Spleen (tissue), 11 donors: ENCODE data around the gene CTXN1. TPM values are rescaled to one million over a fixed set of nuclear protein-coding genes. Genes with fewer than 3 reads are reported as not detected.

Source experiments
- DNase-seq: peaks from one replicate; pipeline ENCODE4 v3.0.0-alpha.2; 2020
- H3K27ac ChIP-seq, 8 donors: fragments of 200-600 bp; sonication (generic) in 7 of 8; 1 replicate in 4 of 8; 2 replicates in 4 of 8; pipeline versions ENCODE4 v1.5.0 to v1.8.0; 2016 to 2021; ENCODE audit warnings: inconsistent platforms in 4 of 8, mild to moderate bottlenecking in 4 of 8, moderate library complexity in 1 of 8
- H3K27me3 ChIP-seq, 7 donors: fragments of 200-600 bp; sonication (generic) in 6 of 7; replicated peaks in 1 of 7; 1 replicate in 4 of 7; 2 replicates in 3 of 7; pipeline versions ENCODE4 v1.5.0 to v1.8.0; 2016 to 2021; ENCODE audit warnings: inconsistent platforms in 3 of 7, mild to moderate bottlenecking in 1 of 7
- H3K36me3 ChIP-seq, 6 donors: fragments of 200-600 bp; sonication (generic) in 5 of 6; 1 replicate in 4 of 6; 2 replicates in 2 of 6; pipeline versions ENCODE4 v1.5.0 to v1.8.0; 2016 to 2021; ENCODE audit warnings: inconsistent platforms in 2 of 6
- H3K4me1 ChIP-seq, 6 donors: fragments of 200-600 bp; sonication (generic) in 5 of 6; 1 replicate in 3 of 6; 2 replicates in 3 of 6; pipeline versions ENCODE4 v1.5.0 to v1.8.0; 2016 to 2021; ENCODE audit warnings: inconsistent platforms in 3 of 6
- H3K4me3 ChIP-seq, 8 donors: fragments of 200-600 bp; sonication (generic) in 7 of 8; 1 replicate in 4 of 8; 2 replicates in 4 of 8; pipeline versions ENCODE4 v1.5.0 to v1.8.0; 2016 to 2021; ENCODE audit warnings: inconsistent platforms in 4 of 8, mild to moderate bottlenecking in 4 of 8, moderate library complexity in 2 of 8
- H3K9me3 ChIP-seq, 8 donors: fragments of 200-600 bp; sonication (generic) in 7 of 8; 1 replicate in 4 of 8; 2 replicates in 4 of 8; pipeline versions ENCODE4 v1.5.0 to v1.8.0; 2016 to 2021; ENCODE audit warnings: inconsistent platforms in 4 of 8
- POLR2A ChIP-seq, 3 donors: fragments of 450-650 bp; IDR thresholded peaks; one replicate each; pipeline ENCODE4 v1.5.1; 2017; ENCODE audit warnings: antibody characterized with exemption in 3 of 3, mild to moderate bottlenecking in 1 of 3
- POLR2AphosphoS5 ChIP-seq, 3 donors: sonication (generic); formaldehyde crosslinking; IDR thresholded peaks; one replicate each; pipeline ENCODE4 v1.5.1; 2017; ENCODE audit warnings: antibody characterized with exemption in 3 of 3
- WGBS, 5 donors: extraction: QIAGEN DNeasy Blood & Tissue Kit in 3 of 5; methylation state at CpG; one replicate each; pipeline versions ENCODE4 v1.1.5 to v1.1.7; 2013 to 2018; 5-methylcytosine and 5-hydroxymethylcytosine counted together
- intact Hi-C: fragments of 100-400 bp; cut with DNase I; formaldehyde crosslinking; loops from one replicate; pipeline ENCODE4 v1.15.0; 2023; ENCODE audit warnings: low total_unique reads
- polyA plus RNA-seq, 3 donors: library from polyadenylated mRNA; stranded (reverse); fragments of 200-250 nt; gene quantifications; one replicate each; pipeline ENCODE4 v1.2.1, GENCODE V29; 2013
- total RNA-seq, 7 donors: library from RNA; depleted of rRNA in 3 of 7; stranded (reverse); fragments of >200 nt in 3 of 7; fragmentation: NEBNext Ultra II Directional in 4 of 7; extraction: Animal tissue kit (Norgen Biotek cat#: 25700) in 4 of 7; gene quantifications; one replicate each; pipeline versions ENCODE4 v1.1.0 to v1.2.1, GENCODE V29; 2016 to 2021
- TF ChIP-seq, protein P1 (sequence below), 11 experiments: fragments of 200-600 bp in 7 of 11; fragments of 450-650 bp in 4 of 11; sonication (generic) in 4 of 11; IDR thresholded peaks in 8 of 11; conservative IDR thresholded peaks in 3 of 11; 1 replicate in 7 of 11; 2 replicates in 4 of 11; pipeline versions ENCODE4 v1.4.0 to v1.8.0; 2016 to 2021; ENCODE audit warnings: antibody characterized with exemption in 11 of 11, inconsistent platforms in 4 of 11, mild to moderate bottlenecking in 1 of 11
- donor health status: healthy with polysubstance abuse.
- donor health status: DM: no; HTN: no; CAD: no; lungs with moderate emphysema.
- donor health status: DM: no; HTN: no; CAD: no.
- donor health status: Bipolar disorder and iron deficiency.
- donor health status: healthy.
- donor health status: DM: no; HTN: no; CAD: no.
- donor health status: DM: yes; HTN: yes; CAD: no.

Gene CTXN1
- total and polyA plus RNA-seq, 10 donors, result 0.11 to 4.4 (median 2.0) TPM

GRCh38 chr19:7904074-7905020, 21.6 kb downstream of the CTXN1 start:
- peaks cover 0 to 45% (median 10%) of the 10 kb centered on the region in 6 donors for H3K36me3 ChIP-seq
- H3K9me3 ChIP-seq, result no peaks in the 10 kb centered on the region
- peaks cover 0 to 13% (median 0%) of the 10 kb centered on the region in 7 donors for H3K27me3 ChIP-seq
- WGBS, 5 donors, result 12 to 46% (median 16%) methylated on average over 13 to 68 of the region's 68 CpGs
- H3K4me1 ChIP-seq, result peaks cover 14 to 64% (median 51%) of the 10 kb centered on the region in 6 donors
- peak overlapping the region; percentile 76 to 95 (median 92) for H3K27ac ChIP-seq
- intact Hi-C loops, result no loop called here
- peak overlapping the region; percentile 55 to 89 (median 74) for H3K4me3 ChIP-seq
- TF ChIP-seq, protein P1, sequence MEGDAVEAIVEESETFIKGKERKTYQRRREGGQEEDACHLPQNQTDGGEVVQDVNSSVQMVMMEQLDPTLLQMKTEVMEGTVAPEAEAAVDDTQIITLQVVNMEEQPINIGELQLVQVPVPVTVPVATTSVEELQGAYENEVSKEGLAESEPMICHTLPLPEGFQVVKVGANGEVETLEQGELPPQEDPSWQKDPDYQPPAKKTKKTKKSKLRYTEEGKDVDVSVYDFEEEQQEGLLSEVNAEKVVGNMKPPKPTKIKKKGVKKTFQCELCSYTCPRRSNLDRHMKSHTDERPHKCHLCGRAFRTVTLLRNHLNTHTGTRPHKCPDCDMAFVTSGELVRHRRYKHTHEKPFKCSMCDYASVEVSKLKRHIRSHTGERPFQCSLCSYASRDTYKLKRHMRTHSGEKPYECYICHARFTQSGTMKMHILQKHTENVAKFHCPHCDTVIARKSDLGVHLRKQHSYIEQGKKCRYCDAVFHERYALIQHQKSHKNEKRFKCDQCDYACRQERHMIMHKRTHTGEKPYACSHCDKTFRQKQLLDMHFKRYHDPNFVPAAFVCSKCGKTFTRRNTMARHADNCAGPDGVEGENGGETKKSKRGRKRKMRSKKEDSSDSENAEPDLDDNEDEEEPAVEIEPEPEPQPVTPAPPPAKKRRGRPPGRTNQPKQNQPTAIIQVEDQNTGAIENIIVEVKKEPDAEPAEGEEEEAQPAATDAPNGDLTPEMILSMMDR (IDR thresholded peaks at IDR 0.05 in 8 of 11, conservative IDR thresholded peaks at IDR 0.05 in 3 of 11), result no peak
- peak; percentile 94 for DNase-seq

- no peaks in the 10 kb centered on the region for H3K9me3 ChIP-seq
- peak; percentile 100 for DNase-seq
- peaks cover 14 to 55% (median 46%) of the 10 kb centered on the region in 6 donors for H3K4me1 ChIP-seq
- H3K4me3 ChIP-seq, result peak within 1 kb of the TSS; percentile 55 to 89 (median 74)
- H3K27me3 ChIP-seq, result peaks cover 0 to 13% (median 0%) of the 10 kb centered on the region in 7 donors
- WGBS, 5 donors, result 0 to 1% (median 0%) methylated on average over 47 to 89 of the region's 89 CpGs
- intact Hi-C loops, result no loop called here
- H3K36me3 ChIP-seq, result peaks cover 0 to 36% (median 7%) of the 10 kb centered on the region in 6 donors
- peak; percentile 91 to 94 (median 93) for TF ChIP-seq POLR2AphosphoS5 (IDR thresholded peaks at IDR 0.05)
- TF ChIP-seq, protein P1 (IDR thresholded peaks at IDR 0.05 in 8 of 11, conservative IDR thresholded peaks at IDR 0.05 in 3 of 11), result peak; percentile 43 to 84 (median 60)
- peak in 1 of 3 donors; percentile 70 for TF ChIP-seq POLR2A (IDR thresholded peaks at IDR 0.05)
- H3K27ac ChIP-seq, result peak within 1 kb of the TSS; percentile 83 to 95 (median 92)
These were observed 22.5 kb downstream of the CTXN1 start, which contains the start of gene MAP2K7 for GRCh38 chr19:7903244-7904073. MAP2K7 (plus strand) TSS chr19:7903877; CDS start chr19:7903945, 68 bp downstream.

DNA sequence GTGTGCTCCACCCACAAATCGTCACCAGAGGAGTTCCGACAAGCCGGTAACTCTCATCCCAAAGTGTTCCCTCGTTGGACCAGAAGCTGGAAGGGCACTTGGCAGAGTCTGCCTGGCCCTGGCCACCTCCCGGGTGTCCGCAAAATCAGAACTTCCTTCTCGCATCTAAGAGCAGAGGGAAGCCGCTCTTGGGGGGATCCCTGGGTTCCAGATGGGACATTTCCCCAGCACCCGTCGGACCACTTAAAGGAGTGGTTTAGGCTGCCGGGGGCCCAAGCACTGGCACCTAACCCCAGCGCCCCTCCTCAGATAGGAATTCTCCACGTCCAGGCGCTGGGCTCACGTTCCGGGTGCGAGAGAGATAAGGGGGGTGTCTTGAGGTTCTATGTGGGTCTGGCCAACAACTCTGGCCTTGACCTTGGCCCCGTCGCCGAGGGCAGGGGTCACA, 23.1 kb downstream of the CTXN1 start:
- intact Hi-C loops, result no loop called here
- WGBS, 5 donors, result 17 to 49% (median 23%) methylated on average over 8 to 20 of the region's 20 CpGs
- peak overlapping the region; percentile 52 to 89 (median 74) for H3K4me3 ChIP-seq

More for the DNA sequence above, 23.1 kb downstream of the CTXN1 start:
- Histone ChIP-seq H3K4me1 (peaks cover 14 to 49% (median 41%) of the 10 kb centered on the region in 6 donors), H3K9me3 (no peaks in the 10 kb centered on the region), H3K27ac (peak overlapping the region; percentile 83 to 95 (median 92)), H3K27me3 (peaks cover 0 to 13% (median 0%) of the 10 kb centered on the region in 7 donors), H3K36me3 (peaks cover 0 to 31% (median 7%) of the 10 kb centered on the region in 6 donors)
- DNase-seq, result no peak
- no peak for TF ChIP-seq POLR2A (IDR thresholded peaks at IDR 0.05)
- TF ChIP-seq POLR2AphosphoS5 (IDR thresholded peaks at IDR 0.05), result no peak
- TF ChIP-seq, protein P1 (IDR thresholded peaks at IDR 0.05 in 8 of 11, conservative IDR thresholded peaks at IDR 0.05 in 3 of 11), result no peak
